Measurements from ENCODE around the gene LPAR5. TPM values are rescaled to one million over a fixed set of nuclear protein-coding genes. Genes with fewer than 3 reads are reported as not detected.

LPAR5 gene
- total RNA-seq, 2 experiments from 2014 or later: 6.6 to 8.1 TPM

DNA sequence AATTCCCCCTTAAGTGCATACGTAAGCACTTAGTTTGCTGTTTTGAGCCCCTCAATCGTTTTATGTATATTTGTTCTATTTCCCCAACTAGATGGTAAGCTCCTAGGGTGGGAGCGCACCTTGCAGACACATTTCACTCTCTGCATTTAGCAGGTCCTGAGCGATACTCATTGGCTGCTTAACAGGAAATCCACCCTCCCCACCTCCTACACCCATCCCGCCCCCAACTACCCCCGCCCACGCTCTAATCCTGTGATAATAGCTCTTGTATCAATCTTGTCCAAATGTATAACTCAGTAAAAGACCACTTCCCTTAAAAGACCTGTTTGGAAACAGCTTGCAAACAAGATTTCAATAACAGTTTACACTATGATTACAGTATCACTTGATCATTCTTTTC is 8.1 kb downstream of the LPAR5 start:
- TF ChIP-seq, protein P1, sequence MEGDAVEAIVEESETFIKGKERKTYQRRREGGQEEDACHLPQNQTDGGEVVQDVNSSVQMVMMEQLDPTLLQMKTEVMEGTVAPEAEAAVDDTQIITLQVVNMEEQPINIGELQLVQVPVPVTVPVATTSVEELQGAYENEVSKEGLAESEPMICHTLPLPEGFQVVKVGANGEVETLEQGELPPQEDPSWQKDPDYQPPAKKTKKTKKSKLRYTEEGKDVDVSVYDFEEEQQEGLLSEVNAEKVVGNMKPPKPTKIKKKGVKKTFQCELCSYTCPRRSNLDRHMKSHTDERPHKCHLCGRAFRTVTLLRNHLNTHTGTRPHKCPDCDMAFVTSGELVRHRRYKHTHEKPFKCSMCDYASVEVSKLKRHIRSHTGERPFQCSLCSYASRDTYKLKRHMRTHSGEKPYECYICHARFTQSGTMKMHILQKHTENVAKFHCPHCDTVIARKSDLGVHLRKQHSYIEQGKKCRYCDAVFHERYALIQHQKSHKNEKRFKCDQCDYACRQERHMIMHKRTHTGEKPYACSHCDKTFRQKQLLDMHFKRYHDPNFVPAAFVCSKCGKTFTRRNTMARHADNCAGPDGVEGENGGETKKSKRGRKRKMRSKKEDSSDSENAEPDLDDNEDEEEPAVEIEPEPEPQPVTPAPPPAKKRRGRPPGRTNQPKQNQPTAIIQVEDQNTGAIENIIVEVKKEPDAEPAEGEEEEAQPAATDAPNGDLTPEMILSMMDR (IDR thresholded peaks at IDR 0.05): no peak
- Mint-ChIP-seq H3K4me3 (peak overlapping the region; percentile 68), H3K36me3 (ENCODE audit: low read depth) (peaks cover 4% of the 10 kb centered on the region), H3K9me3 (no peaks in the 10 kb centered on the region), H3K4me1 (ENCODE audit: low read depth) (peaks cover 42% of the 10 kb centered on the region), H3K27me3 (no peaks in the 10 kb centered on the region), H3K27ac (peak overlapping the region; percentile 84)
- ATAC-seq (peak; percentile 45), DNase-seq (peak; percentile 53)
- ChIA-PET CTCF (interaction anchor here (0.8 to 6.0 kb wide), 5 partner anchors 8 to 138 kb away, joined by 3 to 41 read pairs (median 4); partner anchors contain the start of gene PTMS), POLR2A (interaction anchor here (1.2 to 2.3 kb wide), 2 partner anchors 8 to 17 kb away, joined by 4 to 7 read pairs; partner anchors contain the start of gene LPAR5)
- intact Hi-C loops (cut with micrococcal nuclease): no loop called here

DNA sequence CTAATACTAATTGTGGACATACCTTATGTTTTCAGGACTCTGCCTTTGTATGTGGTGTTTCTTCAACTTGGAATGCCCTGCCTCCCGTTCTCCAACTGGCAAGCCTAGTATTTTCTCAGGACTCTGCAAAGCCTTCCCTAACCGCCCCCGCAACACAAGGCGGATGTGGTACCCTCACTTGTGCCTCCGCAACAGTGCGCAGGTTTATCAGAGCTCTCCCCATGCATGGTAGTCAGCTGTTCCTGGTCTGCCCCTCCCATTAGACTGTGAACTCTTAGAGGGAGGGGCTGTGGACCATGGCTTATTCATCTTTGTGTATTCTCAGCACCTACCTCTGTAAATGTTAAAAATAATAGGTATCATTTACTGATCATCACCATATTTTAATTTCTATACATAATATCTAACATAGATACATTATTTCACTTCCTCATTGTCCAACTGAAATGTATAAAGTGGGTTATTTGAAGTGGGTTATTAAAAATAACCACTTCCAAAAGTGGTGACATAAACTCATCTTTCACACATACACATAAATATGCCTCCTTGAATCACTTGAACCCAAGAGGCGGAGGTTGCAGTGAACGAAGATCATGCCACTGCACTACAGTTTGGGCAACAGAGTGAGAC is 9.0 kb downstream of the LPAR5 start:
- H3K4me1 Mint-ChIP-seq (ENCODE audit: low read depth): peaks cover 34% of the 10 kb centered on the region
- intact Hi-C loops (cut with micrococcal nuclease): no loop called here
- peaks cover 2% of the 10 kb centered on the region for H3K36me3 Mint-ChIP-seq (ENCODE audit: low read depth)
- peak overlapping the region; percentile 68 for H3K4me3 Mint-ChIP-seq
- H3K27ac Mint-ChIP-seq: peak overlapping the region; percentile 84
- ChIA-PET POLR2A (interaction anchor here (0.7 to 2.3 kb wide), 3 partner anchors 9 to 27 kb away, joined by 4 to 7 read pairs (median 4); partner anchors contain the start of gene LPAR5), CTCF (interaction anchor here (1.0 to 1.9 kb wide), 3 partner anchors 9 to 139 kb away, joined by 3 to 10 read pairs (median 4); partner anchors contain the start of genes LPAR5 and PTMS)
- DNase-seq (peak; percentile 63), ATAC-seq (peak; percentile 37)
- TF ChIP-seq, protein P1 (IDR thresholded peaks at IDR 0.05): no peak
- H3K27me3 Mint-ChIP-seq: no peaks in the 10 kb centered on the region
- H3K9me3 Mint-ChIP-seq: no peaks in the 10 kb centered on the region

DNA sequence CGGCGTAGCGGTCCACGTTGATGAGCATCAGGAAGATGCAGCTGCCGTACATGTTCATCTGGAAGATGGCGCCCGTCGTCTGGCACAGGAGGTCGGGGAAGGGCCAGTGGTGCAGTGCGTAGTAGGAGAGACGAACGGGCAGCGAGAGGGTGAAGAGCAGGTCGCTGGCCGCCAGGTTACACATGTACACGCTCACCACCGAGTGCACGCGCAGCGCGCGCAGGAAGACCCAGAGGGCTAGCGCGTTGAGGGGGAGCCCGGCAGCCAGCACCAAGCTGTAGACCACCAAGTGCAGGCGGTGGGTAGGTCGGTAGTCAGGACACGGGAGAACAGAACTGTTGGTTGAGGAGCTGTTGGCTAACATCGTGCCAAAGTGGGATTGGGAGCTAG is 14.9 kb downstream of the LPAR5 start:
- POLR2A ChIA-PET: interaction anchor here (0.8 to 3.1 kb wide), 7 partner anchors 8 to 81 kb away, joined by 3 to 18 read pairs (median 4); no protein-coding TSS in a partner anchor
- H3K4me3 Mint-ChIP-seq: peak overlapping the region; percentile 72
- intact Hi-C loops (cut with micrococcal nuclease): no loop called here
- ATAC-seq: no peak
- DNase-seq: no peak
- no peaks in the 10 kb centered on the region for H3K9me3 Mint-ChIP-seq
- TF ChIP-seq, protein P1 (IDR thresholded peaks at IDR 0.05): no peak
- peaks cover 11% of the 10 kb centered on the region for H3K36me3 Mint-ChIP-seq (ENCODE audit: low read depth)
- peaks cover 8% of the 10 kb centered on the region for H3K4me1 Mint-ChIP-seq (ENCODE audit: low read depth)
- peak overlapping the region; percentile 69 for H3K27ac Mint-ChIP-seq
- CTCF ChIA-PET: interaction anchor here (0.7 to 4.8 kb wide), 24 partner anchors 8 to 231 kb away, joined by 3 to 41 read pairs (median 4); partner anchors contain the start of genes ACRBP, COPS7A, LPAR5 and USP5
- no peaks in the 10 kb centered on the region for H3K27me3 Mint-ChIP-seq

DNA sequence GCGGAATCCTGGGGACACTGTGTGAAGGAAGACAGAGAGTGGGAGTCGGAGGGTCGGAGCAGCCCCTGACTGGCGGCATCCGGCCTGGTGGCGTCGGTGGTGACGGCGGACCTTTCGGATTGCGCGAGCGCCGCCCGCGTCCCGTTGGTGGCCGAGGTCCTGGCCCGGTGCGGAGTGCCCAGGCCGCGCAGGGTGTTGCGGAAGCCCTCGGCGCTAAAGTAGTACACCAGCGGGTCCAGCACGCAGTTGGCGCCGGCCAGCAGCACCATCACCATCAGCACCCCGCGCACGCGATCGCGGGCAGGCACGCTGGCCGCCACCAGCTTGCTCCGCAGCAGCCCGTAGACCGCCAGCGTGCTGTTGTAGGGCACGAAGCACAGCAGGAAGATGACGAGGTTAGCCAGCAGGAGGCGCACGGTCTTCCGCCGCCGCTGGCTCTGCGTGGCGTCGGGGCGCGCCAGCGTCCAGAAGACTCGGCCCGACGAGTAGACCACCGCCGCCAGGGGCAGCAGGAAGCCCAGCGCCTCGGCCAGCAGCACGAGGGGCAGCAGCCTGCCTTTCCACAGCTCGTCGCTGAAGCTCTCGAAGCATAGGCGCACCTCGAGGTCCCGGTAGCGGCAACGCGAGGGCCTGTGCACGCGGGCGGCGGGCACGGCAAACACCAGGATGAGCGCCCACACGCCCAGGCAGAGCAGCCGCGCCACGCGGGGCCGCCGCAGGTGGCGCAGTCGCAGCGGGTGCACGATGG is 15.4 kb downstream of the LPAR5 start:
- peak; percentile 65 for DNase-seq
- H3K27ac Mint-ChIP-seq: peak overlapping the region; percentile 69
- peak; percentile 78 for ATAC-seq
- H3K4me1 Mint-ChIP-seq (ENCODE audit: low read depth): peaks cover 8% of the 10 kb centered on the region
- H3K9me3 Mint-ChIP-seq: no peaks in the 10 kb centered on the region
- TF ChIP-seq, protein P1 (IDR thresholded peaks at IDR 0.05): peak; percentile 77
- ChIA-PET CTCF (interaction anchor here (0.7 to 4.8 kb wide), 26 partner anchors 8 to 232 kb away, joined by 3 to 41 read pairs (median 4); partner anchors contain the start of genes ACRBP, COPS7A, LPAR5 and USP5), POLR2A (interaction anchor here (0.8 to 3.1 kb wide), 8 partner anchors 8 to 252 kb away, joined by 3 to 18 read pairs (median 5); partner anchors contain the start of gene LPAR5)
- intact Hi-C loops (cut with micrococcal nuclease): no loop called here
- no peaks in the 10 kb centered on the region for H3K27me3 Mint-ChIP-seq
- peak overlapping the region; percentile 72 for H3K4me3 Mint-ChIP-seq
- peaks cover 11% of the 10 kb centered on the region for H3K36me3 Mint-ChIP-seq (ENCODE audit: low read depth)
